Stimulated activated CD8-positive, alpha-beta memory T cell treated with anti-CD3 and anti-CD28 coated beads, Interleukin-15, amount 100 ng/mL, for 48 hours (primary cell): Measurements from ENCODE around the gene CFAP46.
"Not testable (repeated sequence)": the region's sequence is repeated elsewhere in the genome, so short reads cannot be mapped to it uniquely, and the experiment has no call there.

Experiments used
- DNase-seq, 2 donors: peaks; one replicate each; pipeline ENCODE4 v3.0.0-alpha.2; 2020; ENCODE audit warnings: low read depth in 2 of 2

CFAP46 gene

DNA sequence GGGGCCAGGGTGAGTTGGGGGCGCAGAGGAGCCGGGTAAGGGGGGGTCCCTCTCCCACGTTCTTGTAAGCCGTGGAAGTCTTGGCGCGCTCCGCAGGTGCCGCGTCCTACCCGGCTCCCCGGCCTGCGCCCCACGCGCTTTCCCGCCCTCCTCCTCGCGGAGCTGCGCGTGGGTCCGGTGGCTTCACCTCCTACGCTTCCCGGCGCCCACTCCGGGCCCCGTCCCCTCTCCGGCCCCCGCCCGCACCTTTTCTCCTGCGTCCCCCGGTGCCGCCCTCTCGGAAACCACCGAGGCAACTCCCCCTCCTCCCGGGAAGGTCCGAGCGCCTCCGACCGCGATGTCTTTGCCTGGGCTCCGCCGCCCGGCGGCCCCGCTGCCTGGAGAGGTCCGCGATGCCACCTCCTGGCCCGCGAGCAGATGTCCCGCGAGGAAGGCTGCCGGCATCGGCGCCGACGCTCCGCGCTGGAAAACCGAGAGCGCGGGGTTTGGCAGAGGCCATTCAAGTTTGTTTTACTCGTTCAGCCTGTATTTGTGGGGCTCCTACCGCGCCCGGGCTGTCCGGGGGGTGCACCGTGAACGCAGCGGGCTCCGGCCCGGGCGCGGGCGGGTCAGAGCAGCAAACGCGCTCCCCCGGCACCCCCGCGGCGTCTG is 154.1 kb downstream of the CFAP46 start:
- no peak for DNase-seq

DNA sequence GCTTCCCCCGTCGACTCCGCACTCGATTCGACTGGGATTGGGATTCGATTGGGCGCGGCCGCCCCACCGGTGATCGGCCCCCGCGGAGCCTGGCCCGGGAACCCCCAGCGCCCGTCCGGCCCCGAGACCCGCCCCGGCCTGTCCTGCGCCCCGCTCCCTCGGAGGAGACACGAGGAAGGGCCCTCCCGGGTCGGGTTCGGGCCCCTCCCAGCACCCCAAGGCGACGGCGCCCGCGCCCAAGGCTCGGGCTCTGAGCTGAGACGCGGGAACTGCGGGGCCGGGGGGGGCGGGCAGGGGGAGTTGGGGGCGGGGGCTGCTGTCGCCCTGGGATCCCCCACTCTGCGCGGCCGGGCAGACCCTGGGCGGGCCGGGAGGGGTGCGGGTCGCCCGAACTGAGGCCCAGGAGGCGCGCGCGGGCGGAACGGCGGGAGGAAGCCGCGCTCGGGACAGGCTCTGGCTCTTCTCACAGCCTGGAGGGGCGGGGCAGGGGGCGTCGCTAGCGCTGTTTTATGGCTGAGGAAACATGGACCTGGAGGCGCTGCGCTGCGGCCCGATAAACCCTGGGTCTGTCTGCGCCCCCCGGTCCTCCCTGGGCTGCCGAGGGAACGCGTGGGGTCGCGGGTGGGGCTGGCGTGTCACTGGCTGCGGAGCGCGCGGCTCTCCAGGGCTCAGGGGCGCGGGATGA is 154.7 kb downstream of the CFAP46 start:
- DNase-seq, result no peak

DNA sequence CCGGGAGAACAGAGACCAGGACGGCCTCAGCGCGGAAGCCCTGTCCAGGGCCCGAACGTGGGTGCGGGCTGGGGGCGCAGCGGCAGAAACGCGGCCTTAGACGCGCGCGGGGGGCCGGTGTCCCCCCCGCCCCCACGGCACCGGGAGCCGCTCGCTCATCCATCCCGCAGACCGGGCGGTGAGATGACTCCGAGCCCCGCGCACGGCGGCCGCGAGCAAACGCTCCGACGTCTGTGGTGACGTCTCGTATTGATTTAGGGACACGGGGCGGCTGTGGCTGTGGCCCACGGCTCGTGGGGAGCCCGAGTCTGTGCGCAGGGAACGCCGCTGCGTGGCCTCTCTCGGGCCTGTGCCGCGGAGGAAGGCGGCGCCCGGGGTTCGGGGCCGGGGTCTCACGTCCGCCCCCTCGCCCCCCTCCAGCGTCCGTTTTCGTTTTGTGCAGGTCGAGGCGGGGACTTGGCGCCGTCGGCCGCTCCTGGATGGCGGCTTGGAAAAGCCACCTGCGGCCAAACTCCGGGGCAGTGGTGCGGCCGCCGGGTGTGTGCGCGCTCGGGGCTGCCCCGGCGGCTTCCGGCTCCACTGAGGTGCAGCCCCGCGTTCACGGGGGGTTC is 155.4 kb downstream of the CFAP46 start:
- DNase-seq, result no peak

DNA sequence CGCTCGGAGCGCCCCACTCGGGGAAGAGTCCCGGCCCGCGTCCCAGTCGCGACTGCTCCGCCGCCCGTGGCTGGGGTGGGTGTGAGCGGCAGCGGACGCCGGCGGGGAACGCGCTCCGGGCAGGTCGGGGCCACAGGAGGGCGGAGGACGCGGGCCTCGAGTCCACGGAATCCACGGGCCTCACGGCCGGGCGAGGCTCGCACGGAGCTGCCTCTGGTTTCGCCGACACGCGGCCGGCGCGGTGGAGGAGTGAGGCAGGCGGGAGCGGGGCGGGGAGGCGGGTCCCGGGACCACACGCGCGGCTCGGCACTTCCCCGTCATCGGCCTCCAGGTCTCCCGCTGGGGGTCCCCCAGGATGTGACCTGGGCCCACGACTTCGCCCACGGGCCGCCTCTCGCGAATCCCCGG is 155.9 kb downstream of the CFAP46 start:
- no peak for DNase-seq

DNA sequence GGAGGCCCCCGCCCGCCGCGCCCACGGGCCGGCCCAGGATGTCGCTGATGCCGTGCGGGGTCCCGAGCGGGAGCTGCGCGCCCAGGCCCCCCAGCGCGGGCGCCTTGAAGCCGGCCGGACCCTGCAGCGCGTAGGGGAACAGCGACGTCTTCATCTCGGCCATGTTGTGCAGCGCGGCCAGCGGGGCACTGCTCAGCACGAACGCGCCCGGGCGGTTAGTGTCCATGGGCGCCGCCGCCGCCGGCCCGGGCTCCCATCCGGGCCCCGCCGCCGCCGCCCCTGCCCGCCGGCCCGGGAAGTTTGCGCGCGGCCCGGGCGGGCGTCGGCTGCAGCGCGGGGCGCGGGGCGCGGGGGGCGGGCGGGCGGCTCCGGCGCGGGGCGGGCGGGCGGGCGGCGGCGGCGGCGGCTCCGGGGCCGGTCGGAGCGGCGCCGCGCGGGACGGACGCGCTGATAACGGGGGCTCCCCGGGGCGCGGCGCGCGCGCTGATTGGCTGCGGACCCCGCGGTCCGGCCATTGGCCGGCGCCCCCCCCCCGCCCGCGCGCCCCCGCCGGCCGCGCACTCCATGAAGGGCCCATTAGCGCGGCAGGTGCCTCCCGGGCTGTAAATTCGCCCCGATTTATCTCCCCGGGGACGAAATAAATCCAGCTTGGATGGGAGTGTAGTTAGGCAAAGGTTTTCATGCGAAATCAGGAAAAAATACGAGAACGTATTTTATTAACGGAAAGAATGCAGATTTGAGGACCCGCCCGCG is 156.5 kb downstream of the CFAP46 start, which contains the start of gene NKX6-2:
Gene NKX6-2, minus strand, starts transcription at position 425 of the 753 bp plus-strand sequence. Its CDS starts 199 bp downstream, at position 226.
- DNase-seq, result no peak

DNA sequence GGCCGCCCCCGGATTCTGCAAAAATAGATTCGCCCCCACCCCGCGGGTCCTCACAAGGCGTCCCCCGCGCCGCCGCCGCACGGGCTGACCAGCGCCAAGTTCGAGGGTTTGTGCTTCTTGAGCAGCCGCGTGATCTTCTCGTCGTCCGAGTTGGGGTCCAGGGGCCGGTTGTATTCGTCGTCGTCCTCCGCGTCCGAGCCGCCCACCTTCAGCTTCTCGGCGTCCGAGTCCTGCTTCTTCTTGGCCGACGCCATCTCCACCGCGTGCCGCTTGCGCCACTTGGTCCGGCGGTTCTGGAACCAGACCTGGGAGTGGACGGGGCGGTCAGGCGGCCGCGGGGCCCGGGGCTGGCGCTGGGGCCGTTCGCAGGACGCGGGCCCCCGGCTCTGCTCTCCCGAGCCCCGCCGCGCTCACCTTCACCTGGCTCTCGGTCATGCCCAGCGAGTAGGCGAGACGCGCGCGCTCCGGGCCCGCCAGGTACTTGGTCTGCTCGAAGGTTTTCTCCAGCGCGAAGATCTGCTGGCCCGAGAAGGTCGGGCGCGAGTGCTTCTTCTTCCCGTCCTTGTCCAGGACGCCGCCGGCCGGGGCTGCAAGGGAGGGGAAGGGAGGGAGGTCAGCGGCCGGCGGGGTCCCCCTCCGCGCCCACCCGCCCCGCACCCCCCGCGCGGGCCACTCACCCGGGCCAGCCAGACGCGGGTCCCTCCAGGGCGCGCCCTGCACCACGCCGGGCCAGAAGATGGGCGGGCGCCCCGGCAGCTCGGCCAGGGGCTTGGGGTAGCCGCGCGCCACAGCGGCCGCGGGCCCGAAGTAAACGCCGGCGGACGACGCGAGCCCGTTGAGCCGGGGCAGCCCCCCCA is 157.3 kb downstream of the CFAP46 start:
- DNase-seq, result no peak

DNA sequence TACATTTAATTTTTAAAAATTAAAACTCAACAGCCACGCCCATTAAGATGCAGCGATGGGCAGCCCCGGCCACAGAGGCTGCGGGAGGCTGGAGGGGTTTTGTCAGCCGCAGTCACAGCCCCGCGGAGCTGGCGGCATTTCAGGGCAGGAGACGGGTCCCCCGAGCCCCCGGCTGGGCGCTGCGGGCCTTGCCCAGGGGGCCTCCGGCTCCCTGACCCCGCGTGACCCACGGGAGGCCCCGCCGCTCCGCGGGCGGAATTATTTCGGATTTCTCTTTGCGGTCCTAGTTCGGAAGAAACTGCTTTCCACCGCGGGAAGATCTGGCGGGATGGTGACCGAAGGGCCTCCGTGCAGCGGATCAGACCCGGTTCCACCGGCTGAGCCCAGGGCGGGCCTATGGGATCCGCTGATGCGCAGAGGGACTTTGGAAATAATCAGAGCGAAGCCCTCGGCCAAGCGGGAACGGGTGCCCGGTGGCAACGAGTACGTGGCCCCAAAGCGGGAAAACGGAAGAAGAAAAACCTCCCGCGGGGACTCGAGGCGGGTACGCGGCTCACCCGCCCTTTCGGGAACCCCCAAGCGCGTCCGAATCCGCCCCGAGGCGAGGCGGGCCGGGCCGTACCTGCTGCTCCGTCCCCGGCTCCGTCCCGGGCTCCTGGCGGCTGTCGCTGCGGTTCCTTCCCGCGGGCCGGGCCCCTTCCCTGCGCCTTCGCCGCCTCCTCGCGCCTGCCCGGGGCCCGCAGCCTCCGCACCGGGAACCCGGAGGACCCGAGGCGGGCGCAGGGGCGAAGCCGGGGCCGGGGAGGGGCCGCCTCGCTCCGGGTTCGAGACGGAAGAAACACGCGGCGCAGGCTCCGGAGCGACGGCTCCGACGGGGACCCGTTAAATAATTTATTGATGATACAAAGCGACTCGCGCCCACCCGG is 158.2 kb downstream of the CFAP46 start:
- no peak for DNase-seq

DNA sequence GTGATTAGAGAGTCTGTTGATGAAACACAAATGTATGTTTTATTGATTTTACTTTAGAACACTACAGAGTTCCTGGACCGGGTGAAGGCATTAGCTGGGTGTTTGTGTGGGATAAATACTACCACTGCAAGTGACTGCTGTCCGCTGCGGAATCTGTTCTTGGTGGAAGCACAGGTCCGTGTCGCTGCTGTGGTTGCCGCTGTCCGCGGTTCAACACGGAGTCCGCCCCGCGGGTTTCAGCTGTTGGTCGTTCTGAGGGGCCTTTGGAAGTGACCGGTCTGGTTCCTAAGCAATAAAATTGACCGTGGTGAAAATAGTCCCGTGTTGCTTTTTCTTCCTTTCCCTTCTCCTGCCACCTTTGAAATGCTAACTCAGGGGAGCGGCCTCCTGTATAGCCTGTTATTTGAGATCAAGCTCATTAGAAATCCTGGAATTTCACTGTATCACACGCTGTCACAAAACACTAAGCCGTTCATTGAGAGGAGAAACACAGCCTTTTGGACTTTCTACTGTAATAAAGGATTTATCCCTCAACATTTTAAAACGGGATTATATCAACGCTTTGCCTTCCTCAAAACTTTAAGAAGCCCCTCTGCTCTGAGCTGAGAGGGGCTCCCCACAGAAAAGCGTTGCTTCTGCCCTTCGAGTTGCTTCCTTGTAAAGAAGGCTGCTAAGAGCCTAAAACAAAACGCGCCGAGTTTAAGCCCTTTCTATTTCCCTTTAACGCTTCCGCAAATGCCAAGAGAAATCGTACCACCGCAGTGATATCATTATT is 159.0 kb downstream of the CFAP46 start:
- DNase-seq, result no peak

DNA sequence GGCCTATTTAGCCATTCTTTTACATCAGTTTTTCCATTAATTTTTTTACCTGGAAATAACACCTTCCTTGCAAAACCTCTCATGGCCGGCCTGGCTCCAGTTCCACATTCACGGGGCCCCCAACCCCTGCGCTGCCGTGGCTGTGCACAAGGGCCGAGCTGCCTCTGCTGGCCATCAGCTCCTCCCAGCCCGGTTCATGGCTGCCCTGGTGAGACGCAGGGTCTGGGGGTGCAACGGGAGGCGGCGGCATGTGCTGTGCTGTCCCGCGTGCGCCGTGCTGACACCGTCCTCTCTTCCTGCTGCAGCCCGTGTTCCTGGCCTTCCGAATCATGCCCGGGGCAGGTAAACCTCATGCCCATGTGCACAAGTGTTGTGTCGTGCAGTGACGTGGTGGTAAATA is 160.8 kb downstream of the CFAP46 start:
- DNase-seq, result no peak

DNA sequence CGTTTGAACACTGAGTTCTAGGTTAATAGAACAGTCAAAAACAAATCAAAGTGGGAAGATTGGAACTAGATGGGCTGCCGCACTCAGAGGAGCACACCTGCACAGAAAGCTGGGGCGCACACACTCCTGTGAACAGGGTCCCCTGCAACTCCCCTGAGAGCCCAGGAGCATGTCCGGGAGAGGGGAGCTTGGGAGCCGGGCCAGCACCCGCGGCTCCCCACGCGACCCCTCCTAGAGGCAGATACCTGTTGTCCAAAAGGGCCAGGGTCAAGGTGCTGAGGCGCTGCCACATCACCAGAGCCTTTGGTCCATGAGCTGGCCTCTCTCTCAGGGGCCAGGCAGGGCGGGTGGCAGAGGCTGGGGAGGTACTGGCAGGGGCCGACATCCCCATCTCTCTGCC is 162.0 kb downstream of the CFAP46 start:
- no peak for DNase-seq

DNA sequence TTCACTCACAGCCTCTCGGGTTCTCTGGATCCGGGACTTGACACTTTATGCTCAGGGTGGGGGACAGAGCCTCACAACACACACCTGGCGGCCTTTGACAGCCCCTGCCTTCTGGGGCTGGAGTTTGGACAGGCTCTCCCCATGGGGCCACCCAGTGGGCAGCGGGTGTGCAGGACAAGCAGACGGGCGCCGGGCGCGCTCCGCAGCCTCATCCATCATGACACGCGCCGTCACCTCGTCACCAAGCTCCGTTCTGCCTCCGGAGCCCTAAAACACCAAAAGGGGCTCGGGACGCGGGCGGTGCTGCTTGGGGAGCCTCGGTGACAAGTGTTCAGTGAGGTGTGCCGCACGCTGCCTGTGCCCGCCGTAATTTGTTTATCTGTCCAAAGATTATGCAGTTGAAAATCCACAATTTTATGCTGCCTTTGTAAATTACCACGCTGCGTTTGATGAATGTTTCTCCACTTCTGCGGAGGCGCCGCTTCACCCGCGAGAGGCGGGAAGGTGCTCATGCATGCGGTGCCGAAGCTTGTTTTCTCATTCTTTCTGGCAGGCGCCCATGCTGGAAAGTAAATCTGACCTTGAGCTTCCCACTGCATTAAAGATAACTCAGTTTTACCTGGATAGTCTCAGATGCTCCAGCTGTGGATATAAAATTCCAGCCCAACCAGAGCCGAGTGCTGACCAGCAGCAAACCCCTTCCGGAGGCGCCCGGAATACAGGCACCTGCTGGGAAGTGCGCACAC is 162.6 kb downstream of the CFAP46 start:
- no peak for DNase-seq

DNA sequence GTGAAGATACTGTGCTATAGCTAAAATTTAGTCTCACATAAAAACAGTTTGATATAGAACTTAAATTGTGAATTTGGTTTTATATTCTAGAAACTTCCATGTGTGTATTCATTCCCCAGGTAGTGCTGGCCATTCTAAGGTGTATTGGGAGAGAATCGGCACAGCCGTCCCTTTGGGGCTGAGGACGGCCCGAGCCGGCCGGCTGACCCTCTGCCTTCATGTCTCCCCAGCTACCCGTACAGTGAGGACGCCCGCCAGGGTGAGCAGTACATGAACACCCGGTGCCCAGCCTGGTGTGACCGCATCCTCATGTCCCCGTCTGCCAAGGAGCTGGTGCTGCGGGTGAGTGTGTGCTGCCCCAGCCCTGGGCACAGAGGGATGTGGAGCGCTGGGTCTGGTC is 164.9 kb downstream of the CFAP46 start:
- no peak for DNase-seq

DNA sequence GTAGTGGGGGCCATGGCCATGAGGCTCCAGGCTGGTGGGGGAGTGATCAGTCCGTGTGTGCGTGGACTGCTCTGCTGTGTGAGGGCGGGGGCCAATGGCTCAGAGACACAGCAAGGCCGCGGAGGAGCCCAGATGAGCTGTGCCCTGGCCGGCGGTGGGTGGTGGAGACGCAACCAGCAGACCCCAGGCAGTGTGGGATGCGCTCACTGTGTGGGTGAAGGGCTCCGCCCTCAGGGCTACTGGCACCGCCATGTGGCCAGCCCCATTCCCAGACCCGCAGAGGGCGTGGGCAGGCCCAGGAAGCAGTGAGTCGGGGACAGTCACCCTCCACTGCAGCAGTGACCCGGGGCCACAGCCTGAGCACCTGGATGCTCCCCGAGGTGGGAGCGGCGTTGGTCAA is 165.5 kb downstream of the CFAP46 start:
- DNase-seq, result no peak

DNA sequence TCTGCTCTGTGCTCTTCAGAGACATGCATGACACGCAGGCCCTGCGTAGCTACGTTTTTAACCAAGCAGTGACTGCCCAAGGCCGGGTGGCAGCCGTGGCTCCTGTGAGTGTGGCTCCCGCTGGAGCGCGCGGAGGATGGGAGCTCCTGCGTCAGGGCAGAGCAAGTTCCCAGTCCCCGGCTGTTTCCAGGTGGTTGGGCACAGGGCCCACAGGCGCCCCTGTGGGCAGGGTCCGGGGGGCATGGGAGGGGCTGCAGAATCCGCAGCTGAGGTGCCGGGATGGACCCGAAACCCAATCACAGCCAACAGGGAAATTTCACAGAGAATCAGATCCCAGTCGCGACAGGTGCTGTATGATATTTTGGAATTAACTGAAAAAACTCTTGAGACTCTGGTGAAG is 166.2 kb downstream of the CFAP46 start:
- DNase-seq, result no peak

DNA sequence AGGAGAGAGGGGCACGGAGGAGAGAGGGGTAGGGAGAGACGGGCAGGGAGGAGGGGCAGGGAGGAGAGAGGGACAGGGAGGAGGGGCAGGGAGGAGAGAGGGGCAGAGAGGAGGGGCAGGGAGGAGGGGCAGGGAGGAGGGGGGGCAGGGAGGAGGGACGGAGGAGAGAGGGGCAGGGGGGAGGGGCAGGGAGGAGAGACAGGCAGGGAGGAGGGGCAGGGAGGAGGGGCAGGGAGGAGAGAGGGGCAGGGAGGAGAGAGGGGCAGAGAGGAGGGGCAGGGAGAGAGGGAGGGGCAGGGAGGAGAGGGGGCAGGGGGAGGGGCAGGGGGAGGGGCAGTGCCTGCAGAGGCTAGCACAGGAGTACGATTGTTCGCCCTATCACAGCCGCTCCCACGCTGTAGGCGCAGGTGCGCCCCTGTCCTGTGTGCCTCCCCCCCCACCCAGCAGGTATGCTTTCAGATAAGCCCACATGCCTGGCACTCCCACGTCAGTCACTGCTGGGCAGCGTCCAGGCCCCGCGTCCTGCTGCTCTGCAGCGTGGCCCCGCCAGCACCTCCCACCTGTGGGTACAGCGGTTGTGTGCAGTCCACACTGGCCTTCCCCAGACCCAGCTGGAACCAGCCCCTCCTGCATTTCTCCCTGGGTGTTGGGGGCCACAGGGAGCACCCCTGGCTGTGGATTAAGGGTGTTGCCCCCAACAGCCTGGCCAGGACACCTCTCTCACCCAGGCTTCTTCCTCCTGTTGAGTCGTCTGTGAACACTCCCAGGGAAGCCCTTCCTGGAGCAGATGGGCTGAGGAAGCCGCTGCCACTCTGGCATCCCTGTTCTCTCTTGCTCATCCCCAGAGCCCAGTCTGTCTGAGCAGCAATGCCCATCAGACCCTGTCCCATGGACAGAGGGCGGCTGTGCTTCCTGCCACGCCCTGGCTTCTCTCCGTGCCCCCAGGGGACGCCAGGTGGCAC is 167.2 kb downstream of the CFAP46 start:
- DNase-seq, result no peak

DNA sequence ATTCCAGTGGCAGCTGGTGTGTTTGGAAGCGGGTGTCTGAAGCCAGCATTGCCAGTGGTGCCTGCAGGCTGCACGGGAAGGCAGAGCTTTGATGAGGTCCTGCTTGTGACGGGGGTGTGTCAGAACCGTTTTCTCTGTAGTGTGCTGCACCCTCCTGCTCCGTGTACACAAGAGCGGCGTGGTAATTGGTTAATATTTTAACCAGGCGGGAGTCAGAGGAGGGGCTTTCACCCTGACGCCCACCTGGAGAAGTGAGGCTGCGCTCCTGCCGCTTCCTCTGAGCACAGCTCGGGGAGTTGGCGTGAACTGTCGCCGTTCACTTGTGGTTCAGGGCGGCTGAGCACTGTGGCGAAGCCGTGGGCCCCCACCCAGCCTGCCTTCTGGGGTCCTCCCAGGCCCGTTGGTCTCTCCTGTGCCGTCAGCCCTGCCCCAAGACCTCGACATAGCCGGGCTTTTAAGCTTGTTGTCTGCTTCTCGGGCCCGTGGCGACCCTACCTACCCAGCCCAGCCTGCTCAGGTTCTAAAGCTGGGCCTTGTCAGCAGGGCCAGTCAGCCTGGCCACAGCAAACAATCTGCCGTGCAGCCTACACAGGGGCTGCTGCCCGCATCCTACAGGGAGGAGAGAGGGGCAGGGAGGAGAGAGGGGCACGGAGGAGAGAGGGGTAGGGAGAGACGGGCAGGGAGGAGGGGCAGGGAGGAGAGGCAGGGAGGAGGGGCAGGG is 168.0 kb downstream of the CFAP46 start:
- no peak for DNase-seq

DNA sequence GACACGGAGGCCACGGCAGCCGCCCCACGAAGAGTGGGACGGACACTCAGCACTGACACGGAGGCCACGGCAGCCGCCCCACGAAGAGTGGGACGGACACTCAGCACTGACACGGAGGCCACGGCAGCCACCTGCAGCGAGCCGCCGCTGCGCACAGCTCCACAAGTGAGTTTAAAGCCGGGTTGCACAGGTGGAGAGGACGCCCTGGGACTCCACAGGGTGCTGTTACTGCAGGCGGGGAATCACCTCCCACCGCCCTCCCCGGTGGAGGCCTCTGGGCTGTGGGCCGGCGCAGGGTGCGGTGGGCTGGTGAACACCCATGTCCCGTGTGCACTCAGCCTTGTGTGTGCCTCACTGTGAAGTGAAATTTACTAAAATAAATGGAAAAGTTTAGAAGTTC is 169.6 kb downstream of the CFAP46 start:
- DNase-seq, result not testable (repeated sequence)
